OCI-LY7 (cell line): Measurements from ENCODE around the gene RGMB. TPM values are rescaled to one million over a fixed set of nuclear protein-coding genes. Genes with fewer than 3 reads are reported as not detected.

Source experiments
- BruUV-seq: library from RNA; stranded (reverse); fragments of 400-500 nt; replicated peaks from 2 replicates; lab custom pipeline; 2021; lab: Mats Ljungman, UMichigan
- CTCF ChIA-PET: fragments of 300-600 bp; sonication (Branson Sonifier 250); formaldehyde crosslinking; loops from one replicate; lab custom pipeline; 2022; ENCODE audit warnings: antibody characterized with exemption; ENCODE audit not compliant: unreplicated experiment; lab: Charles Lee
- POLR2A ChIA-PET: fragments of 300-600 bp; sonication (Branson Sonifier 250); formaldehyde crosslinking; loops from one replicate; lab custom pipeline; 2022; ENCODE audit warnings: antibody characterized with exemption; lab: Charles Lee
- DNase-seq: peaks from one replicate; pipeline ENCODE4 v3.0.0-alpha.2; 2015; ENCODE audit warnings: low spot score
- H2AFZ ChIP-seq: fragments of 200-600 bp; sonication (generic), shearing (Covaris generic); 2 replicates; pipeline ENCODE4 v1.6.1; 2014; ENCODE audit warnings: mild to moderate bottlenecking, antibody characterized with exemption, low read length, moderate library complexity
- H3K27ac ChIP-seq: fragments of 200-600 bp; sonication (generic); 2 replicates; pipeline ENCODE4 v1.5.1; 2014; ENCODE audit warnings: mixed run types, low read depth, mild to moderate bottlenecking, moderate library complexity, low read length, inconsistent platforms; ENCODE audit not compliant: poor library complexity, severe bottlenecking
- H3K36me3 ChIP-seq: fragments of 200-600 bp; sonication (generic); 2 replicates; pipeline ENCODE4 v1.6.1; 2014; ENCODE audit warnings: mild to moderate bottlenecking, antibody characterized with exemption, low read length, moderate library complexity, mixed read lengths; ENCODE audit not compliant: insufficient read depth
- H3K4me1 ChIP-seq: fragments of 200-600 bp; sonication (generic); 2 replicates; pipeline ENCODE4 v1.5.1; 2014; ENCODE audit warnings: mild to moderate bottlenecking, low read length; ENCODE audit not compliant: insufficient read depth, poor library complexity, severe bottlenecking
- H3K4me2 ChIP-seq: fragments of 200-600 bp; sonication (generic); 2 replicates; pipeline ENCODE4 v1.6.1; 2014; ENCODE audit warnings: mild to moderate bottlenecking, low read length
- H3K4me3 ChIP-seq: fragments of 200-600 bp; sonication (generic); 2 replicates; pipeline ENCODE4 v1.5.1; 2014; ENCODE audit warnings: mild to moderate bottlenecking, low read depth, low read length; ENCODE audit not compliant: poor library complexity, severe bottlenecking
- H3K79me2 ChIP-seq: fragments of 200-600 bp; sonication (generic); 2 replicates; pipeline ENCODE4 v1.6.1; 2016; ENCODE audit warnings: low read depth, mild to moderate bottlenecking, low read length, moderate library complexity, mixed read lengths; ENCODE audit not compliant: insufficient read depth
- H3K9me2 ChIP-seq: fragments of 200-600 bp; sonication (generic); 2 replicates; pipeline ENCODE4 v1.6.1; 2016; ENCODE audit warnings: mild to moderate bottlenecking, low read length, mixed read lengths; ENCODE audit not compliant: insufficient read depth
- H3K9me3 ChIP-seq: fragments of 200-600 bp; sonication (generic); 2 replicates; pipeline ENCODE4 v1.6.1; 2014; ENCODE audit warnings: mild to moderate bottlenecking, mixed run types, low read length, mixed read lengths
- H4K20me1 ChIP-seq: fragments of 200-600 bp; sonication (generic); 2 replicates; pipeline ENCODE4 v1.6.1; 2014; ENCODE audit warnings: mild to moderate bottlenecking, antibody characterized with exemption, low read length, moderate library complexity, mixed read lengths; ENCODE audit not compliant: insufficient read depth
- EZH2phosphoT487 ChIP-seq: fragments of 200-600 bp; sonication (generic); IDR thresholded peaks from 2 replicates; pipeline ENCODE4 v1.6.1; 2018; ENCODE audit warnings: low read depth, borderline replicate concordance, mild to moderate bottlenecking, mixed run types, antibody characterized with exemption, low read length, moderate library complexity, mixed read lengths
- intact Hi-C: fragments of 100-400 bp; cut with micrococcal nuclease; formaldehyde crosslinking; loops from one replicate; pipeline ENCODE4 v1.10.0; 2022; ENCODE audit not compliant: unreplicated experiment
- total RNA-seq, 2 experiments: library from RNA; depleted of rRNA in 1 of 2; stranded (reverse); fragments of >200 nt in 1 of 2; shearing (Covaris generic) in 1 of 2; gene quantifications; 2 replicates each; pipeline ENCODE4 v1.2.3, GENCODE V29; 2014 to 2022
- TF ChIP-seq, protein P1 (sequence below): fragments of 200-600 bp; sonication (generic); conservative IDR thresholded peaks from 2 replicates; pipeline ENCODE4 v1.5.1; 2014; ENCODE audit warnings: mild to moderate bottlenecking, antibody characterized with exemption, low read length, moderate library complexity, mixed read lengths

The RGMB gene
- total RNA-seq, 2 experiments from 2014 or later, result 9.2 to 11.2 TPM

DNA sequence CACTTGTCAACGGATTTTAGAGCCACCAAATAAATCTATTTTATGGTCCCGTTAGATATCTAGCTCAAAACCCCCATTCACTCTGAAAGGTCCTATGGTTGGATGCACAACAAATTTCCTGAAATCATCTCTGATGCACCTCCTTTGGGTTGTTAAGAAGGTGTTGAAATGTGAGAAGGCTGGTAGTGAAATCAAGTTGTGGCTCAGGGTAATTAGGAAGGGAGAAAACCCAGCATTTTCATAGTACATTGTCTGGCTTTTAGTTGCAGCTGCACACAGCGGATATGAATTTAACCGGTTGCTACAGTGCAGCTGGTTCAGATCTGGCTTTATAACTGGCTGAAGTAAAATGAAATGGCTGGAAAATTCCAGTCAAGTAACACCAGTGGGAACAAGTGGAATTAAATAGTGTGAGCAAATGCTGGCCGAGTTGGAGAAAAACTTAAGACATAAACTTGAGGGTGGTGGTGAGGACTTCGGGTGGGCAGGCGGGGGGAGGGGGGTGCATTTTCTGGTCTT is 17.6 kb downstream of the RGMB start:
- Histone ChIP-seq H3K9me3 (no peaks in the 10 kb centered on the region), H3K9me2 (no peaks in the 10 kb centered on the region), H3K79me2 (no peaks in the 10 kb centered on the region), H3K4me1 (no peaks in the 10 kb centered on the region), H3K36me3 (peaks cover 16% of the 10 kb centered on the region; the same call in 1 of the 2 replicates), H4K20me1 (no peaks in the 10 kb centered on the region; the same call in 1 of the 2 replicates), H3K27ac (no peak overlapping the region), H2AFZ (no peak overlapping the region), H3K4me2 (no peak overlapping the region), H3K4me3 (no peak overlapping the region)
- TF ChIP-seq, protein P1, sequence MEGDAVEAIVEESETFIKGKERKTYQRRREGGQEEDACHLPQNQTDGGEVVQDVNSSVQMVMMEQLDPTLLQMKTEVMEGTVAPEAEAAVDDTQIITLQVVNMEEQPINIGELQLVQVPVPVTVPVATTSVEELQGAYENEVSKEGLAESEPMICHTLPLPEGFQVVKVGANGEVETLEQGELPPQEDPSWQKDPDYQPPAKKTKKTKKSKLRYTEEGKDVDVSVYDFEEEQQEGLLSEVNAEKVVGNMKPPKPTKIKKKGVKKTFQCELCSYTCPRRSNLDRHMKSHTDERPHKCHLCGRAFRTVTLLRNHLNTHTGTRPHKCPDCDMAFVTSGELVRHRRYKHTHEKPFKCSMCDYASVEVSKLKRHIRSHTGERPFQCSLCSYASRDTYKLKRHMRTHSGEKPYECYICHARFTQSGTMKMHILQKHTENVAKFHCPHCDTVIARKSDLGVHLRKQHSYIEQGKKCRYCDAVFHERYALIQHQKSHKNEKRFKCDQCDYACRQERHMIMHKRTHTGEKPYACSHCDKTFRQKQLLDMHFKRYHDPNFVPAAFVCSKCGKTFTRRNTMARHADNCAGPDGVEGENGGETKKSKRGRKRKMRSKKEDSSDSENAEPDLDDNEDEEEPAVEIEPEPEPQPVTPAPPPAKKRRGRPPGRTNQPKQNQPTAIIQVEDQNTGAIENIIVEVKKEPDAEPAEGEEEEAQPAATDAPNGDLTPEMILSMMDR, result no peak
- no peak for TF ChIP-seq EZH2phosphoT487
- ChIA-PET POLR2A (interaction anchor here (0.7 kb wide), 1 partner anchor 667 kb away, joined by 3 read pairs; no protein-coding TSS in a partner anchor), CTCF (no interaction called here)
- BruUV-seq, result no TSS peak
- no peak for DNase-seq
- intact Hi-C loops, result no loop called here

DNA sequence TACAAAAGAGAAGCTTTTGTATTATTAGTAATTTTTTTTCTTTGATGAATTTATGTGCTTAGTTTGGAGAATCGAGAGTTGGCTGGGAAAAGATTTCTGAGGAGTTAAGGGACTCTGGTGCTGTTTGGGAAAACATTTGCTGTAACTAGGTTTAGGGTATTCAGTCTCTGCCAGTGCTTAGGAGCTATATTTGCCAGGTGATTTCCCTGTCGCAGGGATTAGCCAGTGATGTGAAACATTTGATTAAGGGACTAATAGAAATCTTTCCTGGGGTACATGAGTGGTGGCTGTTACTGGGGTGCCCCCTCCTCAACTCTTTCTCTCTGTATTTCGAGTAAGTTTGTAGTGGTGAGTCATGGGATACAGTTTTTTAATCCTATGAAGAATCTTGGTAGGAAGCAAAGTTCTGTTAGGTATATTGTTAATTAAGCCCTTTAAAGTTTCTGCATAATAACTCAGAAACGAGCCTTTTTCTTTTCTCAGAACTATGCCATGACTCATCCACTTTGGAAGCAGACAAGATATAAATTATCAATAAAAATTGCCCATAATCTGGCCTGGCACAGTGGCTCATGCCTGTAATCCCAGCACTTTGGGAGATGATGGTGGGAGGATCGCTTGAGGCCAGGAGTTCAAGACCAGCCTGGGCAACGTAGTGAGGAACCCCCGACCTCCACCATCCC is 18.6 kb downstream of the RGMB start:
- BruUV-seq, result no TSS peak
- POLR2A ChIA-PET, result interaction anchor here (0.7 kb wide), 1 partner anchor 668 kb away, joined by 3 read pairs; no protein-coding TSS in a partner anchor
- CTCF ChIA-PET, result no interaction called here

More for the DNA sequence above, 18.6 kb downstream of the RGMB start:
- H2AFZ ChIP-seq, result no peak overlapping the region
- no peaks in the 10 kb centered on the region for H3K4me1 ChIP-seq
- H3K4me2 ChIP-seq, result no peak overlapping the region
- H4K20me1 ChIP-seq, result no peaks in the 10 kb centered on the region; the same call in 1 of the 2 replicates
- H3K9me3 ChIP-seq, result no peaks in the 10 kb centered on the region
- H3K9me2 ChIP-seq, result no peaks in the 10 kb centered on the region
- DNase-seq, result no peak
- H3K36me3 ChIP-seq, result peaks cover 8% of the 10 kb centered on the region; the same call in 1 of the 2 replicates
- no peak overlapping the region for H3K4me3 ChIP-seq
- H3K27ac ChIP-seq, result no peak overlapping the region
- intact Hi-C loops, result no loop called here
- H3K79me2 ChIP-seq, result no peaks in the 10 kb centered on the region
- TF ChIP-seq, protein P1, result no peak
- TF ChIP-seq EZH2phosphoT487, result no peak
